ENCODE results near the gene TMEM266. TPM values are rescaled to one million over a fixed set of nuclear protein-coding genes. Genes with fewer than 3 reads are reported as not detected.
A peak's percentile ranks its signal among the peaks of the same experiment; 100 is the strongest.

Gene TMEM266
- total and polyA plus RNA-seq, 8 donors: 0.35 to 2.8 (median 1.3) TPM; not detected in 4

DNA sequence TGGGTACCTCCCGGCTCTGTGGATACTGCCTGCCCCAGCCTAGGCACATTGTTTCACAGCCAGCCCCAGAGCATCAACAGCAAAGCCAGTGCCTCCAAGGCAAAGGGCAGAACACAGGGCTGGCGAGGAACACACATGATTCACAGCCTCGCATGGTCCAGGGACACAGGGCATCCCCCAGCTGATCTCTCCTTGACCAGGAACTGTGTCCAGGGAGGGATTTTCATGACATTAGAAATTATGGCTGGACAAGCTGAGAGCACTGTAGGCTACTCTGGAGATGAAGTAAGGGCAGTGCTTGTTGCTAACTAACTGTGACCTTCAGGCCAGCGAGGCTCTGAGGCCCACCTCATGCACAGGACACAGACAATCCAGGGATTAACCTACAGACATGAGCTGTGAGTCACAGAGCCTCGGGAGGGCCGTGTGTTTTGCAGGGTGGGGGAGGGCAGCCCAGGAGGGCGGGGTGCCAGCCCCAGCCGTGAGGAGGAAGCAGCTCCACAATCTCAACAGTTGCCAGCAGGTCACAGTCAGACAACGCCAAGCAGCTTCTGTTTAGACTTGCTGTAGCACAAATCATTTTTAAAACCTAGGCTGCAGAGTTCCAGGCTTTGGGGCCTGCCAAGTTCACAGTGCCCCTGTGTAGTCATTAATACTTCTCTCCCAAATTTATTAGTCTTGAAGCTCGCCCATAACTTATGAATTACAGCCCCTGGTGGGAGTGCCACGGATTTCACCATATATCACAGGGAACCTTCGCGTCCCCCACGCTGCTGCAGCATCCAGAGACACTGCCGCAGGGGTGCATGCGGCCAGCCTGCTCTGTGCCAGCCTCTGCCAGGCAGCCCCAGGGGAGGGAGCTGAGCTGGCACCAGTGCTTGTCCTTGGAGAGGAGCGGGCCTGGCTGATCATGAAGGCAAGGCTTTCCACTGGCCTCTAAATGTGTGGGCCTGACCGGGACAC, 136.8 kb downstream of the TMEM266 start:
- peaks cover 0 to 15% (median 0%) of the 10 kb centered on the region in 3 donors for H3K27me3 ChIP-seq
- no peak overlapping the region for H3K4me3 ChIP-seq
- H3K27ac ChIP-seq: peak overlapping the region; percentile 61 to 84 (median 78)
- DNase-seq: peak; percentile 82 to 84
- peaks cover 28 to 74% (median 60%) of the 10 kb centered on the region in 4 donors for H3K4me1 ChIP-seq
- H3K36me3 ChIP-seq: no peaks in the 10 kb centered on the region
- H3K9me3 ChIP-seq: no peaks in the 10 kb centered on the region
- TF ChIP-seq EP300 (IDR thresholded peaks at IDR 0.05): no peak
- no peak for TF ChIP-seq POLR2A (IDR thresholded peaks at IDR 0.05)
- no peak for TF ChIP-seq CTCF (IDR thresholded peaks at IDR 0.05)
- peak in 2 of 3 donors; percentile 67 to 71 for TF ChIP-seq POLR2AphosphoS5 (IDR thresholded peaks at IDR 0.05)
- intact Hi-C loops (cut with DNase I; ENCODE audit: low total_unique reads): loop anchor here (10.0 kb wide), 1 partner anchor 138 kb away; the partner anchor contains the start of gene ISL2
- WGBS, 5 donors: 30 to 44% (median 34%) methylated on average over 12 to 18 of the region's 18 CpGs

DNA sequence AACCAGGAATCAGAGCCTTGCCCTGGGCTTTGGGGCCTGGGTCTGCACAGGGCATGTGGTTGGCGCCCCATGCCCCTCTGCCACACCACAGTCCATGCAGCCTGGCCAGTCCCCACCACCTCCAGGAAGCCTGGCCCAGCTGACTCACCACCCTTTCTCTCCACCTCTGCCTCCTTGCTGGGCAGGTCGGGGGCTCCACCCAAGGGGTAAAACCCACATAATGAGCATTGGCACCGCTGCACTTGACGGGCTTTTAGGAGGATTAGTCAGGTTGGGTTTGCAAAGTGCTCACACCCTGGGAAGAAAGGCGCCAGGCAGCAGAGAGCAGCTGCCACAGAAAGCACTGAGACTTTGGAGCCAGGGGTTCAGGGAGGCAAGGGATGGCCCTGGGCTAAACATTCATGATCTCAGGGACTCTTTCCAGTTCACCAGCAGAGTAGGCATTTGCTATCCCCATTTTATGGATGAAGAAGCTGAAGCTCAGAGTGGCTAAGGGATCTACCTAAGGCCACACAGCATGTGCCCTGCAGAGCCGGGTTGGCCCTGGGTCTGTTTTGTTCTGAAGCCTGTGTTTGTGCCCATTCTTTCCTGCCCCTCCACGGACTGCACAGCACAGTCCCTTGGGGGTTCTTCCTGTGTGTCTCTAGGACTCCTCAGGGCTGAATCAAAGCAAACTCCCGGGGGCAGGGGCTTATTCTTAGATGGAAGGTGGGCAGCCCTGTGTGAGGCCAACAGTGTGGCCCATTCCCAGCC, 138.1 kb downstream of the TMEM266 start:
- intact Hi-C loops (cut with DNase I; ENCODE audit: low total_unique reads): loop anchor here (10.0 kb wide), 1 partner anchor 137 kb away; the partner anchor contains the start of gene ISL2
- 72 to 84% (median 74%) methylated on average over 5 to 8 of the region's 8 CpGs for WGBS, 5 donors
- peak overlapping the region; percentile 16 to 84 (median 70) for H3K27ac ChIP-seq

DNA sequence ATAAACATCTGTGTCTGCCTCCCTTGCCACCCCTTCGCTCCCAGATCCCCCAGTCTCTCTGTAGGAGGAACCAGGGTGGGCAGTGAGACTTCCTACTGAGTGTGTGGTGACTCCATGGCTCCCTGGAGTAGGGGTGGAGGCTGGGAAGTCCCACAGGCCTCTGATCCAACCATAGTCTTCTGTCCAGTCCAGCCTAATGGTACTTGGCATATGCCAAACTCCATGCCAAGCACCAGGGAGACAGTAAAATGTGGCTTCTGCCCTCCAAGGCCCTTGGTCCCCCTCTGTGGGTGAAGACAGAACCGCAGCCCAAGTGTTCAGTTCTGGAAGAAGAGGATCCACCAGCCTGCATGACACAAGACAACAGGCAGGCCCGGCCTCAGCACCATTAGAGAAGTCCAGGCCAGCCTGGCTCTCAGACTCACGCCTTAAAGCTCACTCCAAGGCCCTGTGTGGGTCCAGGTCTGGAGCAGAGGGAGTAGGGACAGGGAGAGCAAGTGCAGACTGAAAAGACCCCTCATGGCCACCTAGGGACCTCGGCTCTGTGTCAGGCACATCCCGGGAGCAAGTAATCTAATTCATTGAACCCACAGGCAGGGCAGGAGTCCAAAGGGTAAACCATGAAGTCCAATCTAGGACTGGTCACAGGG, 138.8 kb downstream of the TMEM266 start:
- DNase-seq: no peak
- peaks cover 0 to 16% (median 2%) of the 10 kb centered on the region in 4 donors for H3K36me3 ChIP-seq
- peaks cover 25 to 67% (median 54%) of the 10 kb centered on the region in 4 donors for H3K4me1 ChIP-seq
- intact Hi-C loops (cut with DNase I; ENCODE audit: low total_unique reads): loop anchor here (10.0 kb wide), 1 partner anchor 136 kb away; the partner anchor contains the start of gene ISL2
- H3K4me3 ChIP-seq: no peak overlapping the region
- H3K9me3 ChIP-seq: no peaks in the 10 kb centered on the region
- peak overlapping the region in 3 of 5 donors; percentile 16 to 83 (median 40) for H3K27ac ChIP-seq
- no peaks in the 10 kb centered on the region for H3K27me3 ChIP-seq
- WGBS, 5 donors: 91 to 96% (median 93%) methylated on average over 5 to 6 of the region's 6 CpGs
- TF ChIP-seq EP300 (IDR thresholded peaks at IDR 0.05): no peak
- no peak for TF ChIP-seq POLR2A (IDR thresholded peaks at IDR 0.05)
- no peak for TF ChIP-seq CTCF (IDR thresholded peaks at IDR 0.05)
- no peak for TF ChIP-seq POLR2AphosphoS5 (IDR thresholded peaks at IDR 0.05)

More for the DNA sequence above, 138.1 kb downstream of the TMEM266 start:
- Histone ChIP-seq H3K27me3 (peaks cover 0 to 2% (median 0%) of the 10 kb centered on the region in 3 donors), H3K36me3 (peaks cover 0 to 9% (median 0%) of the 10 kb centered on the region in 4 donors), H3K9me3 (no peaks in the 10 kb centered on the region), H3K4me3 (no peak overlapping the region), H3K4me1 (peaks cover 25 to 67% (median 54%) of the 10 kb centered on the region in 4 donors)
- DNase-seq: peak; percentile 48 to 69
- TF ChIP-seq POLR2AphosphoS5 (IDR thresholded peaks at IDR 0.05) (peak in 2 of 3 donors; percentile 43 to 51), POLR2A (IDR thresholded peaks at IDR 0.05) (no peak)

Measured in stomach (tissue), 9 donors.